A673 (cell line): ENCODE results near the gene GMPPB. TPM values are rescaled to one million over a fixed set of nuclear protein-coding genes. Genes with fewer than 3 reads are reported as not detected.

Source experiments
- BruUV-seq: library from RNA; stranded (reverse); fragments of 400-500 nt; replicated peaks from 2 replicates; lab custom pipeline; 2021; lab: Mats Ljungman, UMichigan
- CTCF ChIA-PET: fragments of 300-600 bp; sonication (Branson Sonifier 250); formaldehyde crosslinking; loops from one replicate; lab custom pipeline; 2022; ENCODE audit warnings: antibody characterized with exemption; lab: Charles Lee
- POLR2A ChIA-PET: fragments of 300-600 bp; sonication (Branson Sonifier 250); formaldehyde crosslinking; loops from one replicate; lab custom pipeline; 2022; ENCODE audit warnings: antibody characterized with exemption; ENCODE audit not compliant: low non-redundant PET; lab: Charles Lee
- DNase-seq: peaks from one replicate; pipeline ENCODE4 v3.0.0-alpha.2; 2015; ENCODE audit warnings: low spot score
- H3K27ac ChIP-seq: fragments of 200-600 bp; sonication (generic); 2 replicates; pipeline ENCODE4 v1.5.1; 2016; ENCODE audit warnings: mixed run types, low read depth, mild to moderate bottlenecking, mixed read lengths, antibody characterized with exemption, low read length; ENCODE audit not compliant: poor library complexity, severe bottlenecking
- H3K27me3 ChIP-seq: fragments of 200-600 bp; sonication (generic); replicated peaks from 2 replicates; pipeline ENCODE4 v1.6.1; 2017; ENCODE audit warnings: mixed run types, low read depth, mild to moderate bottlenecking, mixed read lengths, antibody characterized with exemption, low read length; ENCODE audit not compliant: insufficient read depth, poor library complexity
- H3K36me3 ChIP-seq: fragments of 200-600 bp; sonication (generic); 2 replicates; pipeline ENCODE4 v1.6.1; 2016; ENCODE audit warnings: mixed run types, mild to moderate bottlenecking, mixed read lengths, antibody characterized with exemption, low read length; ENCODE audit not compliant: insufficient read depth, poor library complexity, severe bottlenecking
- H3K4me1 ChIP-seq: fragments of 200-600 bp; sonication (generic); 2 replicates; pipeline ENCODE4 v1.6.1; 2017; ENCODE audit warnings: mixed run types, mild to moderate bottlenecking, mixed read lengths, antibody characterized with exemption, low read length; ENCODE audit not compliant: insufficient read depth, poor library complexity, severe bottlenecking
- H3K4me3 ChIP-seq: fragments of 200-600 bp; sonication (generic); 2 replicates; pipeline ENCODE4 v1.5.1; 2016; ENCODE audit warnings: low read depth, mixed run types, mild to moderate bottlenecking, mixed read lengths, low read length; ENCODE audit not compliant: poor library complexity, severe bottlenecking
- H3K9me3 ChIP-seq: fragments of 200-600 bp; sonication (generic); 2 replicates; pipeline ENCODE4 v1.6.1; 2016; ENCODE audit warnings: mixed run types, low read depth, mild to moderate bottlenecking, mixed read lengths, antibody characterized with exemption, low read length; ENCODE audit not compliant: poor library complexity, severe bottlenecking
- CTCF ChIP-seq: fragments of 300-800, 200-600 bp; sonication (generic); conservative IDR thresholded peaks from 2 replicates; pipeline ENCODE4 v1.5.1; 2017; ENCODE audit warnings: low read depth, mild to moderate bottlenecking, antibody characterized with exemption, low read length, moderate library complexity, mixed read lengths
- EZH2 ChIP-seq: fragments of 200-600 bp; sonication (generic); IDR thresholded peaks from 2 replicates; pipeline ENCODE4 v1.6.1; 2017; ENCODE audit warnings: borderline replicate concordance, low read depth, mild to moderate bottlenecking, mixed read lengths, antibody characterized with exemption, low read length; ENCODE audit not compliant: poor library complexity, severe bottlenecking
- intact Hi-C: fragments of 100-400 bp; cut with micrococcal nuclease; formaldehyde crosslinking; loops from one replicate; pipeline ENCODE4 v1.10.0; 2022; ENCODE audit not compliant: unreplicated experiment
- total RNA-seq: library from RNA; stranded (reverse); gene quantifications from 2 replicates; pipeline ENCODE4 v1.2.3, GENCODE V29; 2021

Gene GMPPB
- total RNA-seq, 1 experiment from 2014 or later, result 15.2 TPM

GRCh38 chr3:49675912-49676311, 47.8 kb downstream of the GMPPB start:
- H3K4me1 ChIP-seq, result no peaks in the 10 kb centered on the region
- TF ChIP-seq EZH2, result no peak
- TF ChIP-seq CTCF, result no peak
- BruUV-seq, result TSS peak; percentile 43
- intact Hi-C loops, result no loop called here
- no peaks in the 10 kb centered on the region for H3K27me3 ChIP-seq
- H3K9me3 ChIP-seq, result no peaks in the 10 kb centered on the region
- ChIA-PET POLR2A (no interaction called here), CTCF (no interaction called here)
- peaks cover 2% of the 10 kb centered on the region for H3K36me3 ChIP-seq
- DNase-seq, result no peak
- H3K27ac ChIP-seq, result no peak overlapping the region
- H3K4me3 ChIP-seq, result no peak overlapping the region

DNA sequence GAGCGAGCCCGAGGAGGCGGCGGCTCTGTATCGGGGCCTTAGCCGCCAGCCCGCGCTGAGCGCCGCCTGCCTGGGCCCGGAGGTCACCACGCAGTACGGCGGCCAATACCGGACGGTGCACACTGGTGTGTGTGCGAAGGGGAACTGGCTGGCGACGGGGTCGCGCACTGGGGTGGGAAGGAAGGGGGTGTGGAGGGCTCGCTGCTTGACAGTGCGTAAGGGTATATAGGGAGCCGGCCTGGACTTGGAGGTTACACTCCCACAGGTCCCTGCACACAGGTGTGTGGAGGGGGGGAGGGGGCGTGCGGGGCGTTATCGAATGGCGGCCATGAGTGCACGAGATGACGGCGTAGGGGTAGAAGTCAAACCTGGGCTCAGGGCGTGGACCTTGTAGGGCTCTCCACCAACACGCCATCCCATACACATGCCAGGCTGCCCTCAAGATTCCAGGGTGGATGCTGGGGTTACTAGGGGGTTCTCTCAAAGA, 49.2 kb downstream of the GMPPB start:
- intact Hi-C loops, result no loop called here
- no peaks in the 10 kb centered on the region for H3K9me3 ChIP-seq
- no peak for DNase-seq
- CTCF ChIA-PET, result no interaction called here
- no peak for TF ChIP-seq CTCF
- no peak for TF ChIP-seq EZH2
- POLR2A ChIA-PET, result no interaction called here
- no TSS peak for BruUV-seq
- H3K4me1 ChIP-seq, result no peaks in the 10 kb centered on the region
- H3K36me3 ChIP-seq, result peaks cover 2% of the 10 kb centered on the region
- H3K4me3 ChIP-seq, result peak overlapping the region; percentile 69
- H3K27me3 ChIP-seq, result no peaks in the 10 kb centered on the region
- H3K27ac ChIP-seq, result peak overlapping the region; percentile 90

DNA sequence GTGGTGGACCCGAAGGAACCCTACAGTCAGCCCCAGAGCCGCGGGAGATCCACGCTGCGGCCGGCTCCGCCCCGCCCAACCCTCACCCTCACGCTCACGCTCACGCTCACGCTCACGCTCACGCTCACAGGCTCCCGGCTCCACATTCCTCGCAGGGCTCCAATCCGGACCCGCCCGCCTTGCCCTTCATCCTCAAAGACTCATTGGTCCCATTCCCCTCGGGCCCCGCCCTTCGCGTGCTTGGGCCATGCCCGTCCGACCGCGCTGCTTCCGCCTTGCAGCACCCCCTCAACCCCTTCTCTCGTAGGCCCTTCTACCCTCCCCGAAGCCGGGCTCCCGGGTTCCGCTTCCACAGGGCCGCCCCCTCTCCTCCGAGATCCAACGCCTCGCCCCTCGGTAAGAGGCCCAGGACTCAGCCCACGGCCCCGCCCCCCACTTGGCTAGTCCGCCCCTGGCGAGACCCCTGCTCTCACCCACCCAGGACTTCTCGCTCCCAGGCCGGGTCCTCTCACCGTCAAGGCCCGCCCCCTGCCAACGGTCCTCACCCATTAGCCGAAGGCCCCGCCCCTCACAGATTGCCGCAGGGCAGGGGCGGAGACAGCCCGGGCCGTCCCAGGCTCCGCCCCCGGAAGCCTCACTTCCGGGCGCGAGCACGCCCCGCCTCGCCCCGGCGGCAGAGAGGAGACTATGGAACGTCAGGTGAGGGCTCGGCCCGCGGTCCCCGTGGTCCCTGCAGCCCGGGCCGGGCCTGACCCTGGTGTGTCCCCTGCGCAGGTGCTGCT, 49.8 kb downstream of the GMPPB start, which contains the start of gene APEH:
APEH (plus strand) TSS at position 637 of the 782 bp plus-strand sequence; CDS start at position 688, 51 bp downstream.
- H3K27ac ChIP-seq, result peak within 1 kb of the TSS; percentile 90
- POLR2A ChIA-PET, result no interaction called here

More for the DNA sequence above, 49.8 kb downstream of the GMPPB start, which contains the start of gene APEH:
- CTCF ChIA-PET, result interaction anchor here (0.9 kb wide), 1 partner anchor 134 kb away, joined by 4 read pairs; no protein-coding TSS in a partner anchor
- H3K9me3 ChIP-seq, result no peaks in the 10 kb centered on the region
- DNase-seq, result peak; percentile 92
- no TSS peak for BruUV-seq
- peak within 1 kb of the TSS; percentile 69 for H3K4me3 ChIP-seq
- intact Hi-C loops, result no loop called here
- H3K27me3 ChIP-seq, result no peaks in the 10 kb centered on the region
- peaks cover 2% of the 10 kb centered on the region for H3K36me3 ChIP-seq
- H3K4me1 ChIP-seq, result no peaks in the 10 kb centered on the region
- TF ChIP-seq CTCF (no peak), EZH2 (no peak)
